ENCODE results near the gene DGKI.

DNA sequence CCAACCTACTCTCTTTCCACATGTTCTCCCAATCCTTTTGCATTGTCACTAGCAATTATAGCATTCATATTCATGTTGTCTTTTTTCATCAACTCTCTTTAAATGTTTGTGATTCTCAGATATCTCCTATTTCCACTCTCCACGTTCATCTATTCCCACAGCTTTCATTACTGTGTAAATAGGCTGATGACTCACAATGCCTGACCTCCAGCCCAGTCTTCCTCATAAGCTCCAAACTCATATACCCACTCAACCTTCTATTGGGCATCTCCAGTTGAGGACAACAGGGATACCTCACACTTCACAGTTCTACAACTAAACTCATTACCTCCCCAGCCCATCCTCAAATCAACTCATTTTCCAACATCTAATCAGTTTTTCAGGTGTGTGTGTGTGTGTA lies 194.1 kb downstream of the DGKI start:
- TF ChIP-seq, protein P1, sequence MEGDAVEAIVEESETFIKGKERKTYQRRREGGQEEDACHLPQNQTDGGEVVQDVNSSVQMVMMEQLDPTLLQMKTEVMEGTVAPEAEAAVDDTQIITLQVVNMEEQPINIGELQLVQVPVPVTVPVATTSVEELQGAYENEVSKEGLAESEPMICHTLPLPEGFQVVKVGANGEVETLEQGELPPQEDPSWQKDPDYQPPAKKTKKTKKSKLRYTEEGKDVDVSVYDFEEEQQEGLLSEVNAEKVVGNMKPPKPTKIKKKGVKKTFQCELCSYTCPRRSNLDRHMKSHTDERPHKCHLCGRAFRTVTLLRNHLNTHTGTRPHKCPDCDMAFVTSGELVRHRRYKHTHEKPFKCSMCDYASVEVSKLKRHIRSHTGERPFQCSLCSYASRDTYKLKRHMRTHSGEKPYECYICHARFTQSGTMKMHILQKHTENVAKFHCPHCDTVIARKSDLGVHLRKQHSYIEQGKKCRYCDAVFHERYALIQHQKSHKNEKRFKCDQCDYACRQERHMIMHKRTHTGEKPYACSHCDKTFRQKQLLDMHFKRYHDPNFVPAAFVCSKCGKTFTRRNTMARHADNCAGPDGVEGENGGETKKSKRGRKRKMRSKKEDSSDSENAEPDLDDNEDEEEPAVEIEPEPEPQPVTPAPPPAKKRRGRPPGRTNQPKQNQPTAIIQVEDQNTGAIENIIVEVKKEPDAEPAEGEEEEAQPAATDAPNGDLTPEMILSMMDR (IDR thresholded peaks at IDR 0.05): no peak
- TF ChIP-seq POLR2A (IDR thresholded peaks at IDR 0.05): no peak

Measured in thyroid gland (tissue), 4 donors.